ENCODE results near the gene VSTM2B. TPM values are rescaled to one million over a fixed set of nuclear protein-coding genes. Genes with fewer than 3 reads are reported as not detected.

Gene VSTM2B
- polyA plus RNA-seq, 1 of the 3 experiments (the other 2 are of a cell fraction), result not detected

- H4K20me1 ChIP-seq (ENCODE audit: insufficient read depth), result no peaks in the 10 kb centered on the region
- H3K4me3 ChIP-seq (ENCODE audit: low read depth in 2 of 2, low read length in 1 of 2), result peak overlapping the region; percentile 86 to 89
- H3K79me2 ChIP-seq (ENCODE audit: insufficient read depth), result peaks cover 18% of the 10 kb centered on the region
- H3F3A ChIP-seq (replicated peaks; ENCODE audit: insufficient read depth), result no peaks in the 10 kb centered on the region
- H3K9me2 ChIP-seq, result no peaks in the 10 kb centered on the region
- H3K27me3 ChIP-seq (ENCODE audit: insufficient read depth), result no peaks in the 10 kb centered on the region
- H3K27ac ChIP-seq (ENCODE audit: low read depth in 2 of 2, low read length in 1 of 2), result peak overlapping the region; percentile 13 to 73; a peak in 2 of 4 replicates
- no peaks in the 10 kb centered on the region for H3K9me3 ChIP-seq
- H3K9ac ChIP-seq, result peak overlapping the region; percentile 94
- H3K4me2 ChIP-seq, result peak overlapping the region; percentile 84
- DNase-seq, result no peak
- H3K4me1 ChIP-seq (ENCODE audit: control insufficient read depth in 1 of 2, insufficient read depth in 2 of 2, low read depth in 1 of 2, low read length in 1 of 2), result peaks cover 0 to 8% of the 10 kb centered on the region in 2 experiments; a peak in 2 of 4 replicates
- H2AFZ ChIP-seq (ENCODE audit: low read depth), result peak overlapping the region; percentile 96
- ChIA-PET POLR2A (interaction anchor here (0.6 to 2.9 kb wide), 7 partner anchors 9 to 283 kb away, joined by 3 to 28 read pairs (median 5); partner anchors contain the start of genes C19orf12 and PLEKHF1), CTCF (interaction anchor here (0.7 to 3.4 kb wide), 7 partner anchors 11 to 124 kb away, joined by 3 to 40 read pairs (median 4); partner anchors contain the start of genes C19orf12 and PLEKHF1)
- TF ChIP-seq EZH2phosphoT487 (IDR thresholded peaks at IDR 0.05; ENCODE audit: borderline replicate concordance, low read depth) (no peak), MAX (IDR thresholded peaks at IDR 0.05; ENCODE audit: low read depth) (no peak), EP300 (IDR thresholded peaks at IDR 0.05; ENCODE audit: borderline replicate concordance in 1 of 2, low read depth in 1 of 2, low read length in 1 of 2) (no peak), FOSL2 (IDR thresholded peaks at IDR 0.05; ENCODE audit: borderline replicate concordance, low read depth) (no peak), FOXJ3 (CRISPR knock-in tag; IDR thresholded peaks at IDR 0.05) (no peak), PBX3 (IDR thresholded peaks at IDR 0.05) (no peak), SIN3A (IDR thresholded peaks at IDR 0.05; ENCODE audit: borderline replicate concordance, low read depth, low read length) (no peak), JUND (IDR thresholded peaks at IDR 0.05) (no peak), ELF1 (IDR thresholded peaks at IDR 0.05) (no peak), MXI1 (IDR thresholded peaks at IDR 0.05; ENCODE audit: low read depth, low read length) (no peak), RFX5 (IDR thresholded peaks at IDR 0.05; ENCODE audit: low read length) (no peak), RCOR1 (IDR thresholded peaks at IDR 0.05; ENCODE audit: low read length) (no peak), TAF1 (IDR thresholded peaks at IDR 0.05; ENCODE audit: borderline replicate concordance, low read depth, low read length) (no peak), IRF3 (IDR thresholded peaks at IDR 0.05; ENCODE audit: low read depth, low read length) (no peak), REST (IDR thresholded peaks at IDR 0.05; ENCODE audit: low read depth, low read length) (no peak), USF1 (IDR thresholded peaks at IDR 0.05; ENCODE audit: borderline replicate concordance, low read depth) (no peak), NRF1 (IDR thresholded peaks at IDR 0.05; ENCODE audit: low read depth, low read length) (no peak), NFIC (IDR thresholded peaks at IDR 0.05; ENCODE audit: borderline replicate concordance) (no peak), USF2 (IDR thresholded peaks at IDR 0.05; ENCODE audit: borderline replicate concordance, low read depth, low read length) (no peak), CHD2 (IDR thresholded peaks at IDR 0.05; ENCODE audit: low read length, partially characterized antibody) (no peak)
- H3K36me3 ChIP-seq (replicated peaks in 1 of 2; ENCODE audit: control insufficient read depth in 1 of 2, insufficient read depth in 2 of 2, low read length in 1 of 2), result peaks cover 7 to 23% of the 10 kb centered on the region in 2 experiments
- WGBS (ENCODE audit: low lambda C conversion rate), result 3% methylated on average over 12 of the region's 12 CpGs
These were observed 80.6 kb downstream of the VSTM2B start for GRCh38 chr19:29606420-29606747.
